Colonic mucosa (tissue), 4 donors: Measurements from ENCODE around the gene CMIP. TPM values are rescaled to one million over a fixed set of nuclear protein-coding genes. Genes with fewer than 3 reads are reported as not detected.
A peak's percentile ranks its signal among the peaks of the same experiment; 100 is the strongest.
"Not testable (repeated sequence)": the region's sequence is repeated elsewhere in the genome, so short reads cannot be mapped to it uniquely, and the experiment has no call there.

ENCODE experiments used
- DNase-seq: peaks from one replicate; pipeline ENCODE4 v3.0.0-alpha.2; 2020
- H3K27ac ChIP-seq: fragments of 200-600 bp; one replicate; pipeline ENCODE4 v1.8.0; 2021
- H3K27me3 ChIP-seq: fragments of 200-600 bp; one replicate; pipeline ENCODE4 v1.8.0; 2021
- H3K36me3 ChIP-seq: fragments of 200-600 bp; one replicate; pipeline ENCODE4 v1.8.0; 2021
- H3K4me1 ChIP-seq: fragments of 200-600 bp; one replicate; pipeline ENCODE4 v1.8.0; 2021; ENCODE audit warnings: mild to moderate bottlenecking
- H3K4me3 ChIP-seq: fragments of 200-600 bp; one replicate; pipeline ENCODE4 v1.8.0; 2021
- H3K9ac ChIP-seq, 2 donors: one replicate each; pipeline ENCODE4 v1.7.0; 2013; ENCODE audit warnings: control low read depth in 2 of 2, low read depth in 2 of 2, low read length in 2 of 2
- H3K9me3 ChIP-seq: fragments of 200-600 bp; one replicate; pipeline ENCODE4 v1.8.0; 2021
- intact Hi-C: fragments of 100-400 bp; cut with DNase I; formaldehyde crosslinking; loops from one replicate; pipeline ENCODE4 v1.14.1; 2022
- total RNA-seq, 2 donors: library from RNA; stranded (reverse); fragmentation: NEBNext Ultra II Directional in 1 of 2; extraction: Animal tissue kit (Norgen Biotek cat#: 25700) in 1 of 2; gene quantifications; one replicate each; pipeline ENCODE4 v1.2.1, GENCODE V29; 2021
- TF ChIP-seq, protein P1 (sequence below): fragments of 200-600 bp; IDR thresholded peaks from one replicate; pipeline ENCODE4 v1.8.0; 2022; ENCODE audit warnings: antibody characterized with exemption, mild to moderate bottlenecking
- donor health status: healthy.
- donor health status: DM: no; HTN: no; CAD: no.
- donor health status: DM: no; HTN: no; CAD: no.

CMIP gene
- total RNA-seq, 2 donors from 2014 or later, result 83.4 to 107 TPM

DNA sequence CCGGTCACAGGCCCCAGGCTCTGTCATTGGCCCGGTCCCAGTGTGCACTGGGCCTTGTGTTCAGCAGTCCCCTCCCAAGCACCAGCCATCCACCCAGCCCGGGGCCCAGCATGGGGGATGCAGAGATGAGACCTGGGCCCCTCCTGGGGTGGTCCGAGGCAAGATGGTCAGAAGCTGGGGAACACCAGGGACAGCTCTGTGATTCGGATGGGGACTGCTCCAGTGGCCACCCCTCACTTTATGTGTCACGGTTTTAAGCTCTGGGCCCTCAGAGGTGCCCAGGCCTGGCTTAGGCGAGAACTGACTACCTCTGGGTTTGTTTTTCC lies 242.5 kb downstream of the CMIP start:
- TF ChIP-seq, protein P1, sequence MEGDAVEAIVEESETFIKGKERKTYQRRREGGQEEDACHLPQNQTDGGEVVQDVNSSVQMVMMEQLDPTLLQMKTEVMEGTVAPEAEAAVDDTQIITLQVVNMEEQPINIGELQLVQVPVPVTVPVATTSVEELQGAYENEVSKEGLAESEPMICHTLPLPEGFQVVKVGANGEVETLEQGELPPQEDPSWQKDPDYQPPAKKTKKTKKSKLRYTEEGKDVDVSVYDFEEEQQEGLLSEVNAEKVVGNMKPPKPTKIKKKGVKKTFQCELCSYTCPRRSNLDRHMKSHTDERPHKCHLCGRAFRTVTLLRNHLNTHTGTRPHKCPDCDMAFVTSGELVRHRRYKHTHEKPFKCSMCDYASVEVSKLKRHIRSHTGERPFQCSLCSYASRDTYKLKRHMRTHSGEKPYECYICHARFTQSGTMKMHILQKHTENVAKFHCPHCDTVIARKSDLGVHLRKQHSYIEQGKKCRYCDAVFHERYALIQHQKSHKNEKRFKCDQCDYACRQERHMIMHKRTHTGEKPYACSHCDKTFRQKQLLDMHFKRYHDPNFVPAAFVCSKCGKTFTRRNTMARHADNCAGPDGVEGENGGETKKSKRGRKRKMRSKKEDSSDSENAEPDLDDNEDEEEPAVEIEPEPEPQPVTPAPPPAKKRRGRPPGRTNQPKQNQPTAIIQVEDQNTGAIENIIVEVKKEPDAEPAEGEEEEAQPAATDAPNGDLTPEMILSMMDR, result no peak
- H3K27me3 ChIP-seq, result no peaks in the 10 kb centered on the region
- no peak overlapping the region for H3K9ac ChIP-seq
- H3K4me3 ChIP-seq, result no peak overlapping the region
- DNase-seq, result no peak
- no peaks in the 10 kb centered on the region for H3K9me3 ChIP-seq
- H3K36me3 ChIP-seq, result no peaks in the 10 kb centered on the region
- H3K4me1 ChIP-seq, result no peaks in the 10 kb centered on the region
- H3K27ac ChIP-seq, result no peak overlapping the region
- intact Hi-C loops, result no loop called here

DNA sequence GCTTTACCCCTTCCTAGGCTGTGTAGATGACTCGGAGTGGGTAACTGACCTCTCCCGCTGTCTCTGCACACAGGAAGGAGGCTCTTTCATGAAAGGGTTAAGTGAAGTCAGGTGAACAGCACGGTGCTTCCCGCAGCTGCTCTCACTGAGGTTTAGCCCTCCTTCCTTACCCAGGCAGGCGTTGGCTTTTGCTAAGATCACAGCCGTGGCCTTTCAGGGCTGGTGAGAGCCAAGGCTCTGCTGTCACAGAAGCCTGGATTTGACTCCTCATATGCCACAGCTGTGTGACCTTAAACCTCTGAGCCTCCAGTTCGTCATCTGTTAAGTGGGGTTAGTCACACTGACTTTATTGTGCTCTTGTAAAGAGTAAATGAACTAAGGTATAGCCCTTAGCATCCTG lies 243.6 kb downstream of the CMIP start:
- Histone ChIP-seq H3K27me3 (no peaks in the 10 kb centered on the region), H3K9ac (no peak overlapping the region), H3K36me3 (peaks cover 9% of the 10 kb centered on the region), H3K9me3 (no peaks in the 10 kb centered on the region), H3K4me1 (no peaks in the 10 kb centered on the region), H3K4me3 (no peak overlapping the region), H3K27ac (no peak overlapping the region)
- no peak for DNase-seq
- TF ChIP-seq, protein P1, result no peak
- intact Hi-C loops, result no loop called here

DNA sequence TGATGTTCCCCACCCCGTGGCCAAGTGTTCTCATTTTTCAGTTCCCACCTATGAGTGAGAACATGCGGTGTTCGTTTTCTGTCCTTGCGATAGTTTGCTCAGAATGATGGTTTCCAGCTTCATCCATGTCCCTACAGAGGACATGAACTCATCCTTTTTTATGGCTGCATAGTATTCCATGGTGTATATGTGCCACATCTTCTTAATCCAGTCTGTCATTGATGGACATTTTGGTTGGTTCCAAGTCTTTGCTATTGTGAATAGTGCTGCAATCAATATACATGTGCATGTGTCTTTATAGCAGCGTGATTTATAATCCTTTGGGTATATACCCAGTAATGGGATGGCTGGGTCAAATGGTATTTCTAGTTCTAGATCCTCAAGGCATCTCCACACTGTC lies 244.2 kb downstream of the CMIP start:
- intact Hi-C loops, H3K27ac ChIP-seq, H3K9me3 ChIP-seq, H3K36me3 ChIP-seq, H3K4me1 ChIP-seq, H3K9ac ChIP-seq, DNase-seq, H3K27me3 ChIP-seq, H3K4me3 ChIP-seq: not testable (repeated sequence)

DNA sequence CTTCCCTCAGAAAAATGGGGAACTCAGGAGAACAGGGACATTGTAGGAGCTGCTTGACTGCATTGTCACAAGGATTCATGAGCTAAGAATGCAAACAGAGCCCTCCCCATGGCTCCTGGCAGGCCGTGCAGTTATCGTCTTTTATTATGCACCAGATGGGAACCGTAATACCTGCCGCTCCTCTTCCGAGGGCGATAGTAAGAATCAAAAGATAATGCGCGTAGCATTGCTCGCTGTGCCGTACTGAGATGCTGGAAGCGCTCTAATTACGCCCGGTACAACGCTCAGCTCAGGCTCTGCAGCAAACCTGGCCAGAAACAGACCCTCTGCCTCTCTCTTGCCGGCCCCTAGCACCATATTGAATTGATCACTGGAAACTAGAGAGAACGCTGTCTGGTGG lies 247.4 kb downstream of the CMIP start:
- no peaks in the 10 kb centered on the region for H3K9me3 ChIP-seq
- intact Hi-C loops, result no loop called here
- no peak overlapping the region for H3K9ac ChIP-seq
- no peaks in the 10 kb centered on the region for H3K4me1 ChIP-seq
- H3K36me3 ChIP-seq, result peaks cover 9% of the 10 kb centered on the region
- H3K4me3 ChIP-seq, result no peak overlapping the region
- TF ChIP-seq, protein P1, result no peak
- DNase-seq, result no peak
- no peaks in the 10 kb centered on the region for H3K27me3 ChIP-seq
- H3K27ac ChIP-seq, result no peak overlapping the region

DNA sequence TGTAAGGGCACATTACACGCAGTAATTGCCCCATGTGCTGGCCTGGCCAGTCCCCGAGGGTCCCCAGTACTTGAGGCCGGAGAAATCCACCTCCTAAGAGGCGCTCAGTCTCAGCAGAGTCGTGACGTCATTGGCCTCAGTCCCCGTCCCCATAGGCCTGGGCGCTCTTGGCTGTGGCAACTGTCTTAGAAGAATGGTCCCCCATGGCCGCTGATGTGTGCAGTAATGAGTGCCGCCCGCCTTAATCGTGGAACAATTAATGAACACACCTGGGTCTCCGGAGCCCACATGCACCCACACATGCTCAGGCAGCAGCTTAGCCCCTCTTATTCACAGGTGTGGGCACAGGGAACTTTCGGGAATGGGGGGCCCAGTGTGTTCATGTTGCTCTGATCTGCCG lies 248.0 kb downstream of the CMIP start:
- no peak for DNase-seq
- Histone ChIP-seq H3K9ac (no peak overlapping the region), H3K36me3 (peaks cover 9% of the 10 kb centered on the region), H3K9me3 (no peaks in the 10 kb centered on the region), H3K27me3 (no peaks in the 10 kb centered on the region), H3K27ac (peak overlapping the region; percentile 40), H3K4me3 (no peak overlapping the region), H3K4me1 (no peaks in the 10 kb centered on the region)
- intact Hi-C loops, result no loop called here
- TF ChIP-seq, protein P1, result no peak

DNA sequence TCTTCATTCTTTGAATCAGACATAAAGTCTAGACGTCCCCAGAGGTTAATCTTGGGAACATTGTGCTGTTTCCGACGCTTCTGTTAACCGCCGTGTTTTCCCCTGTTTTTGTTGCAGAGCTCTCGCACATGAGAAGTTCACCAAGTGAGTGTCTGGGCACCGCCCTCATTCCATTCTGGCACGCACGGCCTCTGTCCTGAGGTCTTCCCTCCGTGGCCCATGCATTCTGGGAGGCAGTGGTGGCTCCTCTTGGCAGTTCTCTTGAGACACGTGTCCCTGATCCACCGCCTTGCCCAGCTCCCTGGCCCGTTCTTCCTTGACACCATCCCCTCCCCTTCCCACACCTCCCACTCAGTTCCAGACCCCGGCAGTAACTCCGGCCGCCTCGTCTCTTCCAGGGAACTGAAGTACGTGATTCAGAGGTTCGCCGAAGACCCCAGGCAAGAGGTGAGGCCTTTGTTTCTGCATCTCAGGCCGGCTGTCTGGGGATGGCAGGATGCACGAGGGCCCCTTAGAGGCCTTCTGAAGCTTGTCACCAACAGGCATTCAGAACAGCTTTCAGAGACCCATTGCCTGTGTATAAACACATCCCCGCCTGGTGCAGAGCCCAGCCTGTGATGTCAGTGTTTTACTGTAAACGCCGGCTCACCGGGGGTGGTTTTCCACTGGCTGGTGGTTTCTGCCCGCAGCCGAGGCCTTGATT lies 248.6 kb downstream of the CMIP start:
- no peaks in the 10 kb centered on the region for H3K27me3 ChIP-seq
- DNase-seq, result no peak
- no peaks in the 10 kb centered on the region for H3K4me1 ChIP-seq
- no peak overlapping the region for H3K4me3 ChIP-seq
- intact Hi-C loops, result no loop called here
- TF ChIP-seq, protein P1, result no peak
- H3K27ac ChIP-seq, result peak overlapping the region; percentile 40
- peaks cover 11% of the 10 kb centered on the region for H3K36me3 ChIP-seq
- H3K9ac ChIP-seq, result no peak overlapping the region
- no peaks in the 10 kb centered on the region for H3K9me3 ChIP-seq
